Non-pigmented ciliary epithelial cell (primary cell): ENCODE results near the gene CRTC1.

ENCODE experiments used
- DNase-seq: peaks from one replicate; pipeline ENCODE4 v3.0.0-alpha.2; 2010; ENCODE audit warnings: low read depth

CRTC1 gene

DNA sequence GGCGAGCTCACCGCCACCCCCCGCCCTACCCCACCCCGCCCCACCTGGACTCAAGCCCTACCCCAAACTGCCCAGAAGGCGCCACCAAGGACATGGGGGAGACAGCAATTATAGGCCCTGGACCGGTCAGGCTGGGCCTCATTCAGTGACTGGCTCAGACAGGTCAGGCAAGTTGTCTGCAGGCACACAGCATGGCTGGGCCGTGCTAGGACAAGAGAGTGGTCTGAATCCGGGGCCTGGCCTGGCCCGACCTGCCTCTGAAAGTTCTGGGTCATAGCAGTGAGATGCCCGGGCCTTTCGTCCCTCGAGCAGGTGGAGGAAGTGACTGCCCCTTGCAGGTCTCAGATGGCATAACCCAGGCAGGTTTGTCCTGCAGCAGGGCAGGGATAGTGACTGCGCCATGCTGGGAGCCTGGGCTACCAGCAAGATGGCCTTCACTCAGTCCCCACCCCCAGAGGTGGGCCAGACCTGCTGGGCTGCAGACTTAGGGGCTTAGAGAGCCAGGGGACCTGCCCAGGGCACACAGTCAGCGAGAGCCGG is 86.6 kb downstream of the CRTC1 start:
- DNase-seq: no peak

DNA sequence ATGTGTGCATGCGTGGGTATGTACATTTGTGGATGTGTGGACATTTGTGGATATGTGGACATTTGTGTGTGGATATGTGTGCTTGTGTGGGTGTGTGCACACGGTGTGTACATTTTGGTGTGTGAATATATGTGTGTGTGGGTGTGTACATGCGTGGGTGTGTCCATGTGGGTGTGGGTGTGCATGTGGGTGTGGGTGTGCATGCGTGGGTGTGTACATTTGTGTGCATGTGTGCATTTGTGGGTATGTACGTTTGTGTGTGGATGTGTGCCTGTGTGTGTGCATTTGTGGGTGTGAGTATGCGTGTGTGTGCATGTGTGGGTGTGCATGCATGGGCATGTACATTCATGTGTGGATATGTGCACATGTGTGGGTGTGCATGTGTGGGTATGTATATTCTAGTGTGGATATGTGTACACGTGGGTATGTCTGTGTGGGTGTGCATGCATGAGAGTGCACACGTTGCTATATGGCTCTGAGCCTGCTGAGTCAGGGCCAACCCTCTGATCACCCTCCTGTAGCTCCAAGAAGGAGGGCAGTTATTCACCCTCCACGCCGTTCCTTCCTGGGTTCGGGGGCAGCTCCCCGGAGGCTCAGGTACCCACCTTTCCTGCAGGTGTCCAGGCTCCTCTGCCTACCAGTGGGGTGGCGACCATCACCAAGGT is 87.3 kb downstream of the CRTC1 start:
- no peak for DNase-seq

DNA sequence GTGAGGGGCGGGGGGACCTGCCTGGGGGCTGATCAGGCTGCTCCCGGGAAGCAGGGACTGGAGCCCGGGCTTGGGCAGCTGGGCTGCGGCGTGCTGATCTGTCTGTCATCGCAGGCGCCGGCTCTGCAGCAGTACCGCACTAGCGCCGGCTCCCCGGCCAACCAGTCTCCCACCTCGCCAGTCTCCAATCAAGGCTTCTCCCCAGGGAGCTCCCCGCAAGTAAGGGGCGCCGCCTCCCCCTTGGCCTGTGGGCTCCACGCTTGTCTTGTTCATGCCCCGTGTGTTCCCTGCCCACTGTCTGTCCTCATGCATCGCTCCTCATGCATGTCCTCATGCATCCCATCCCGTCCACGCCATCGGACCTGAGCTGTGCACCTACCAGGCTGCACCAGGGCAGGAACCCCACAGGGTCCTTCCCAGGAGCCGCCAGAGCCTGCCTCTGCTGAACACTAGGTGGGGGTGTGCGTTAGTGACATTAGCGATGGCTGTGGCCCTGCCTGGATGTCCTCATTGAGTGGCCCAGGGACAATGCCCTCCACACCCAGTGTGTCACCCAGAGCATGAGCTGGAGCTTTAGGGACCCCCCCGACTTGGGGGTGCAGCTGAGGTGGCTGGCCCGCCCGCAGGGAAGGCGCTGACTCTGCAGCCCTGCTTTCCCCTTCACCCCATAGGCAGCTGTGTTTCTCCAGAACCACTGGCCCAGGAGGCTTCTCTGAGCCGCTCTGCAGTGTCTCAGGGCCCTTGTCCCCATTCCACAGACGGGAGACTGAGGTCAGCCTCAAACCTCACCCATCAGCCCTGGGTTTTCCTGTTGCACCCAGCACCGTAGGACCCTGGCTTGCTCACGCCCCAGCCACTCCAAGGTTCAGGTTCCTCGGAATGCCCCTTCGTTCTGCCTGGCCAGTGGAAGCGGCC is 88.1 kb downstream of the CRTC1 start:
- DNase-seq: no peak

DNA sequence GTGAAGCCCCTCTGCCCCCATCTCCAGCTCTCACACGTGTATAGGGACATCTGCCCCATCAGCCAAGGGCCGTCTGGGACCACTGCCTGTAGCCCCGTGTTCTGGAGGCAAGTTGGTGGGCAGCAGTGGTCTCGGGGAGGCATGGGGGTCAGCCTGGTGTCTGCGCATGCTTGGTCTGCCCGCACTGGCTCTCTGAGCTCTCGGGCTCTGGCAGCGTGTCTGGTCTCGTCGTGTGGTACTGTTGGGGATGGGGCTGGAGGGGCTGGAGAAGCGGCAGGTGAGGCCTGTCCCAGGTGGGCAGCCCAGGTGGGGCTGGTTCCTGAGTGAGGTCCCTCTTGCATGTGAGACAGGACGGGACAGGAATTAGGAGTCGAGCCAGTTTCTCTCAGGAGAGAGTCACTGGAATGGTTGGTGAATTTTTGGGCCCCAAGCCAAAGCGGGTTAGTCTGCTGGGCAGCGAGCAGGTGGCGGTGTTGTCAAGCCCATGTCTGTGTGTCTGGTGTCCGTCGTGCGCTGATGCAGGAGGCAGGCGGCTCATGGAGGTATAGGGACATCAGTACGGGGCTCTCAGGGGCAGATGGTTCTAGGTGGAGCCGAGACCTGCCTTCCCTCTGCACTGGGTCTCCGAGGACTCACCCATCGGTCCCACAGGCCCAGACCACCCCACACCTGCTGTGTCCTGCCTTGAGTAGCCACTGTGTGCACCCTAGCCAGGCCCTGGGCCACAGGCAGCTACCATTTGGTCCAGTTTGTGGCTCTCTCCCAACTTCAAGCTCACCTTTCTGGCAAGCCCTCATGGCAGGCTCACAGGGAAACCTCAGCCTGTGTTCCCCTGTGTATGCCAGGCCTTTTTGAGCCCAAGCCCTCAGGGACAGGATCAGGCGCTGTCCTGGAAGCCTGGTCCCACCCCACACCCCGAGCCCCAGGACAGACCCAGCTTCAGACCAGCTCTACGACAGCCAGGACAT is 89.4 kb downstream of the CRTC1 start:
- DNase-seq: no peak

DNA sequence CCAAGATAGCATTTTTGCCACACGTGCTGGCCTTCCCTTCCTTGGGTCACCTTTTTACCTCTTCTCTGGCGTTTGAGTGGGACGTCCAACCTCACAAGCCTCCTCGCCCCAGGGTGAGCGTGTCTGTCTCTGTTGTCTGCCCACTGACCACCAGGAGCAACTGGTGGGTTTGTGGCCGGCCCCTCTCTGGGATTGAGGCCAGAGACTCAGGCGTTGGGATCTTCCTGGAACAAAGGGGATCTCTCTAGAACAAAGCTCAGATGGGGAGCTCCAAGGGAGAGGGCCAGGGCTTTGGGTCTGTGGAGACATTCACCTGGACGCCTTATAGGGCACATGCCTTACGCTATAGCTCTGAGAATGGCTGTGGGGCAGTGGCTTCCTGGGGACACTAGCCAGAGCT is 90.2 kb downstream of the CRTC1 start:
- DNase-seq: no peak

DNA sequence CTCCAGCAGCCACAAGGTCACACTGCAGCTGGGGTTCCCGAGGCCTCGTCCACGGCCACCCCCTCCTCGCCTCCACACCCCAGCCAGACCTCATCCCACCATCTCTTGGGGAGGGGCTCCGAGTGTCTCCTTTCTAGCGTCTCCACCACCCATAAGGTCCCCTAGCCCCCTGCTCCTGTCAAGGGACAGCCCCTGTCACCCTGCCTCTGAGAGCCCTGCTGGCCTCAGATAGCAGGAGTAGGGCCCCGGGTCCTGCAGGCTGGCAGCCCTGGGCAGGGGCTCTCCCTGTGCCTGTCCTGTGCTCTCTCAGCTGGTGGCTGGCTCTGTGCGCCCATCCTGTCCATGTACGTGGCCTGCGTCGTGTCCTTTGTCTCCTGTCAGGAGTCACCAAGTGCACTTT is 90.6 kb downstream of the CRTC1 start:
- no peak for DNase-seq

DNA sequence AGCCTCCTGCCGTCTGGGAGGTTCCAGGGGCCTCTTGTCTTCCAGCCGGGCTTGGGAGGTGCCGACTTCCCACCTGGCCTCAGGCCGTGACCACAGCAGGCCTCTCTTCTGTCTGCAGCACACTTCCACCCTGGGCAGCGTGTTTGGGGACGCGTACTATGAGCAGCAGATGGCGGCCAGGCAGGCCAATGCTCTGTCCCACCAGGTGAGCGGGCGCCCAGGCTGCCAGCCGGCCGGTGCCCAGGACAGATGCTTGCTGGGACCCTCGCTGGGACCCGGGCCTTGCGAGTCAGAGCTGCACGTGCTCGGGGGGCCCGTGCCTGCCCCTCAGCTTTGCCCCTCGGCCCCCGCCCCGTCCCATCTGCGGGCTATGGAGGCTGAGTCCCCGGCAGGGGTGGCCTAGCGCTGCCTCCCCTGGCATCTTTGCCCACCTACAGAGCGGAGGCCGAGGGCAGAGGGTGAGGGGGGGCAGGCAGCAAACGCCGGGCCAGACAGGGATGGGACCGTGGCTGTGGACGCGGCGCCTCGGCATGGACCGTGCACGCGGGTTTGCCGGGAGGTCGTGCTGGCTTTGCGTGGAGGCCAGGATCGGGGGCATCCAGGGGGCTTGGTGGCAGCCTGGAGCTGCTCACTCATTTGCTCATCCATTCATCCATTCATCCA is 91.4 kb downstream of the CRTC1 start:
- DNase-seq: no peak

DNA sequence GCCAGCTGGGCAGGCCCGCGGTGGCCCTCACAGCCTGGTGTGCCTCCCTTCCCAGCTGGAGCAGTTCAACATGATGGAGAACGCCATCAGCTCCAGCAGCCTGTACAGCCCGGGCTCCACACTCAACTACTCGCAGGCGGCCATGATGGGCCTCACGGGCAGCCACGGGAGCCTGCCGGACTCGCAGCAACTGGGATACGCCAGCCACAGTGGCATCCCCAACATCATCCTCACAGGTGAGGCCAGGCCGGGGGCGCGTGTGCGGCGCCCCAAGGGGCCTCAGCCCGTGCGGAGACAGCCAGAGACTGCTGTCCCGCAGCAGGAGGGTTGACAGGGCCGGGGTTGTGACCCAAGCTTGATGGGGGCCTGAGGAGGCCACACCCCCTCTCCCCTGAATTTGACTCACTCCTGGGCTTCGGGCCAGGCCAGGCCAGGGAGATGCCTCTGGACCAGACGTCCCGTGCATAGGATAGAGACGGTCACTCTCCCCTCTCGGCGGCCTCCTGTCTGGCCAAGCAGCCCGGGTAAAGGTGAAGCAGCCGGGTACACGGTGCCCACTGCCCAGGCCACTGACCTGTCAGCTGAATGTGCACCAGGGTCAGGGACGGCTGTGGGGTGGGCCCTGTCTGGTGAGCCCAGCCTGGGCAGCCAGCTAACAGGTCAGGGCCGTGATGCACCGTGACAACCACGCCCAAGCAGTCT is 92.3 kb downstream of the CRTC1 start:
- DNase-seq: no peak

DNA sequence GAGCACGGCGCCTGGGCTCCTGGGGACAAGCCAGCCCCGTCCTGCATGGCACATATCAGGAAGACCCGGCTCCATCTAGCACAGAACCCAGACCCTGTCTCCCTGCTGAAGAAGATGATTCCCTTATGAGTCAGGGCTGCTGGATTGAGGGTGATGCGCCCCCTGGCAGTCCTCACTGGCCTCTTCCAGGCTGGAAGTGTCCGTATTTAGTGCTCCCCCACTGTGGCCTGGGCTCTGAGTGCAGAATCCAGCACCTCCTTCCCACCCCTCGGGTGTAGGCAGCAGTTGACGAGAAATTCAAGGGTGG is 92.8 kb downstream of the CRTC1 start:
- DNase-seq: no peak

DNA sequence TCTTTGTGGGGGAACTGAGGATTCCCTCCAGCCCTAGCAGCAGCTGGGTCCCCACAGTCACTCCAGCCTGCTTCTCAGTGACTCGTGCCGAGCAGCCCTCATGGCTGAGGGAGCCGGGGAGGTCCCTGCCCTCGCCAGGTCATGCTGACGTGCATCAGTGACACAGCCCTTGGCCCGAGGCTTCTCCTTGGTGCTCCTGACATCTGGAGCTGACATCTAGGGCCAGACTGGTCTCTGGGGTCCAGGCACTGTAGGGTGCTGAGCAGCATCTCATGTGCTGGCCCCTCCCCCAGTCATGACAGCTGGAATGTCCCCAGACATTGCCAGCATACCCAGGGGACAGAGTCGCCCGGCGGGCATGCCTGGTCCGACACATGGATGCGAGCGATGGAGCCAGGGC is 93.3 kb downstream of the CRTC1 start:
- no peak for DNase-seq

DNA sequence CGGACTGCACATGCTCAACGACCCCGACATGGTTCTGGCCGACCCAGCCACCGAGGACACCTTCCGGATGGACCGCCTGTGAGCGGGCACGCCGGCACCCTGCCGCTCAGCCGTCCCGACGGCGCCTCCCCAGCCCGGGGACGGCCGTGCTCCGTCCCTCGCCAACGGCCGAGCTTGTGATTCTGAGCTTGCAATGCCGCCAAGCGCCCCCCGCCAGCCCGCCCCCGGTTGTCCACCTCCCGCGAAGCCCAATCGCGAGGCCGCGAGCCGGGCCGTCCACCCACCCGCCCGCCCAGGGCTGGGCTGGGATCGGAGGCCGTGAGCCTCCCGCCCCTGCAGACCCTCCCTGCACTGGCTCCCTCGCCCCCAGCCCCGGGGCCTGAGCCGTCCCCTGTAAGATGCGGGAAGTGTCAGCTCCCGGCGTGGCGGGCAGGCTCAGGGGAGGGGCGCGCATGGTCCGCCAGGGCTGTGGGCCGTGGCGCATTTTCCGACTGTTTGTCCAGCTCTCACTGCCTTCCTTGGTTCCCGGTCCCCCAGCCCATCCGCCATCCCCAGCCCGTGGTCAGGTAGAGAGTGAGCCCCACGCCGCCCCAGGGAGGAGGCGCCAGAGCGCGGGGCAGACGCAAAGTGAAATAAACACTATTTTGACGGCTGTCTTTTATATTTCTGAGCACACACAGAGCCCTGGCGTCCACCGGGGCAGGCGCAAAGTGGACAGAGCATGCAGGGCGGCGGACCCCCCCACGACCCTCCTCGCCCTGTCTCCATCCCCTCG is 94.0 kb downstream of the CRTC1 start:
- no peak for DNase-seq

DNA sequence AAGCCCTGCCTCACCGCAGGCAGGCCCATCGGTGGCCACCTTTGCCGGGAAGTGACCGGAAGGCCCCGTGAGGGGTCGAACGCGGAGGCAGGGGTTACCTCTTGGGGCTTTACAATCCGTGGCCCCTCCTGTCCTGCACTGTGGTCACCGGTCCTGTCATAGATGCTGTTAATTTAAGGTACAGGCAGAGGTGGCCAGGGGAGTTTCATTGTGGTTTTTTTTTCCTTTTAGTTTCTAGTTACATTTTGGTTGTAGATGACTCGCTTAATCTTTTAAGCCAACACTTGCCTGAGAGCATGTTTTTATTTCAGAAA is 94.6 kb downstream of the CRTC1 start:
- DNase-seq: no peak

DNA sequence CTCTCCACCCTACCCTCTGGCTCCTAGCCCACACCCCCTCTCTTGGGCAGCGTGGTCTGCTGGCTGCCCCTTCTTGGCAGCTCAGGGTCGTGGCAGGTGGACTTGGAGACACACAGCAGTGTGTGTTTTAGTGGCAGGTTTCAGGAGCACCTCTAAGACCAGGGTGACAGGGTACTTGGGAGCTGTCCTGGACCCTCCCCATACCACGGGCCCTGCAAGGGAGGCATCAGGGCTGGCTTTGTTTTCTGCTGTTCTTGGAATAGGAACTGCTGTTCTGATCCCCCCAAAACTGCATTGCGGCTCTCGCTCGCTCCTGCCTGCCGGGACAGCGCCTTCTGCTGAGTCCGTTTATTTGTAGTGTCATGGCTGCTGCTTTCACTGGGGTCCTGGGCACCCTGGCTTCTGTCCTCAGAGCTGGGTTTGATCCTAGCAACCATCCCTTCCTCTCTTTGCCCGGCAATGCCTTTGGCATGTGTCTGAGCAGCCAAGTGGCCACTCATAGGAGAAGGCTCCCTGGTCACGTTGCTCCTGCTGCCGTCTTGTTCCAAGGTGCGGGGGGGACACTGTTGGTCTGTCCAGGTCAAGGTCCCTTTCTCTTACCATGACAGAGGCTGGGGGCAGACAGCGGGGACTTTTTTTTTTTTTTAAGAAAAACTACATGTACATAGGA is 95.5 kb downstream of the CRTC1 start:
- DNase-seq: no peak

DNA sequence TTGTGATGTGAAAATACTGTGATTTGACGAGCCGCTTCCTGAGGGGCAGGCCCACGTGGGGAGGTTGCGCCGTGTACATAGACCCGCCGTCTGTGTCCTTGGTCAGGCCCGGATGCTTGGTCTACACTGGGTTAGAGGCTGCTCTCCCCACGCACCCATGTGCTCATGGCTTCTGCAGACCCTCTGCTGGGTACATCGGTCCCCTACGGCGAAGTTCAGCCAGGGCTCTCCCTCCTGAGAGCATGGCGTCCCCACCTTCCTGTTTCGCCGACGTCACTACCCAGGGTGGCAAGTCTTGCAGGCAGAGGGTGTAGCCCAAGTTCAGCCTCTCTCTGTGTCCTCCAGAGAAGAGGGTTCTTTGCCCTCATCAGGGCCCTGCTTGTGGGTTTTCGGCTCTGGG is 96.6 kb downstream of the CRTC1 start:
- DNase-seq: no peak

DNA sequence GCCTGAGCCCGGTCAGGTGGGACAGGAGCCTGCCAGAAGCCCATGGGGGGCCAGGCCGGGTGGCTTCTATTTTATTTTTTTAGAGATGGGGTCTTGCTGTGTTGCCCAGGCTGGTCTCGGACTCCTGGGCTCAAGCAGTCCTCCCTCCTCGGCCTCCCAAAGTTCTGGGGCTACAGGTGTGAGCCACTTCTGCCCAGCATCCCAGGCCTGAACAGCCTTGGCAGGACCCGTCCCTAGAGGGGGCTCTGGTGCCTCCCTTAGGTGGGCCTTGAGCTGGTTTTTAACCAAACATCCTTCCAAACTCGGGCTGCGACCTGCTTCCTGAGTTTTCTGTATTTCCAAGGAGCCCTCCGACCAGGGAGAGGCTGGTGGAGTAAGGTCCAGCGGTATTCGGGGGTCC is 97.2 kb downstream of the CRTC1 start:
- no peak for DNase-seq

DNA sequence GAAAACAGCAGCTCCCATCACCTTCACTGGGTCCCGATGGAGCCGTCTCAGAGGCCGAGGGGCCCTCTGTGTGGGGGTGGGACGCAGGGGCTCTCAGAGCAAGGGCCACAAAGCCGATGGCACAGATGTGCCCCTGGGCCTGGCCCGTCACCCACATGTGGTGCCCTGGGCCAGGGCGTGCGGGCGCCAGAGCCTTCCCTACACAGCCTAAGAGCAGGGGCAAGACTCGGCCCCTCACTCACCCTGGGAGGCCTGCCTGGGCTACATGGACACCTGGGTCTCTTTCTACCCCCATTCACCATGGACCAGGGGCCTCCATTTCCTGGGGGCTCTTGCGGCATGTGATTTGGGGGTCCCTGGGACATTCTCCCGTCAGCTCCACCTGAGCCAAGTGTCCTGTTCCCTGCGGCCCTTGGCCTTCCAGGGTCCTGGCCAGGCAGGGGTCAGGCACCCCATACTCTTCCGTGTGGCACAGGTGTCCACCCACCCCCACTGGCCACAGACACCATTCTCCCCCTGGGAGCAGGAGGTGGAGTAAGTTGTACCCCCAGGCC is 97.6 kb downstream of the CRTC1 start:
- no peak for DNase-seq

DNA sequence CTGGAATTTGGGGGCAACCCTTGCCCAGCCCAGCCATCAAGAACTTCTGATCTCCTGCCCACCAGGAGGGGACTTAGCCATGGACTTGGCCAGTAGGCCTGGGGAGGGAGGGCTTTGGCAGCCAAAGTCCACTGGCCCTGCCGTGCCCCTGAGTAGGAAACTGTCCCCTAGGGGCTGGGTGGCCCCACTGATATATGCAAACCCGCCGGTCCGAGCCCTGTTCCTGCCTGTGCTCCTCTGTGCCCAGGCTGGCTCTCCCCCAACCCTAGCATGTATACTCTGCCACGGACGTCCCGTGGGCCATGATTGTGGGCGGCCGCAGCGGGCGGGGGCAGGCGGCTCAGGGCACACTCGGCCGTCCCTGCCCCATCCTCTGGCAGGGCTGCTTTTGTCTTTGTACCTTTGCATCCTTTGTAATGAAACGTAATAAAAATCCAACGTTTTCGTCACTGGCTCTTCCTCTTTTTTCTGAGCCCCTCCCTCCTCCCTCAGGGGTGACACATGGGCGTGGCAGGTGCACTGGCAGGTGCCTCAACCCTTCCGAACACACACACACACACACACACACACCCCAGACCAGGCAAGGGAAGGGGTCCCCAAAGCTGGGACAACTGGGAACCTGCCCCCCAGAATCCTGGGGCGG is 98.5 kb downstream of the CRTC1 start:
- DNase-seq: no peak

DNA sequence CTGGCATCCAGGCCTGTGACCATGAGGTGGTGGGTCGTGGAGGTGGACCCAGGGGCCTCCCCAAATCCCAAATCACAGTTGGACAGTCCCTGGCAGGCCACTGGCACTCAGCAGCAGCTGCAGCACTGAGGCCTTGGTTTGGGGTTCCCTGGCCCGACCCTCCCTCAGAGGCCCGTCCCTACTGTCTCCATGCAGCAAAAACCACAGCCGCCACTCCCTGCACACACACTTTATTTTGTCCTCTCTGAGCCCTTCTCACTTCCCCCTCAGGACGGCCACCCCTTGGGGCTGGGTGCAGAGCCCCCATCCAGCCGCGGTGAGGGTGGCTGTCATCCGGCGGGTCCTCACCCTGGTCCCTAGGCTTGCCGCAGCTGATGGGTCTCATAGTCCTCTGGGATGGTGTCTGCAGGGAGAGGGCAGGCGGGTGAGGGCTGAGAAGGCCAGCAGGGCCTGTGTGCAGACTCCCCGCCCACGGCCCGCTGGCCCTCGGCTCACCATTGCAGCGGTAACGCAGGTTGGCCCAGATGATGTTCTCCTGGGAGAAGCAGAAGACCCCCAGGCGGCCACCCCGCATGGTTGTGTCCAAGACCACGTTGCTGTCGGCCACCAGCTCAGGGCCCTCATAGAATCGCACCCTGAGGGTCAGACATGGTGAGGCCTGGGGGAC is 99.2 kb downstream of the CRTC1 start:
- DNase-seq: no peak
